Left forelimb (tissue), 1 donor: ENCODE measurements around the gene ZNF341.

ENCODE experiments used
- DNase-seq: peaks from one replicate; pipeline ENCODE4 v3.0.0-alpha.2; 2018; ENCODE audit warnings: low spot score

ZNF341 gene

GRCh38 chr20:33796263-33796906, 64.6 kb downstream of the ZNF341 start:
- DNase-seq = no peak

DNA sequence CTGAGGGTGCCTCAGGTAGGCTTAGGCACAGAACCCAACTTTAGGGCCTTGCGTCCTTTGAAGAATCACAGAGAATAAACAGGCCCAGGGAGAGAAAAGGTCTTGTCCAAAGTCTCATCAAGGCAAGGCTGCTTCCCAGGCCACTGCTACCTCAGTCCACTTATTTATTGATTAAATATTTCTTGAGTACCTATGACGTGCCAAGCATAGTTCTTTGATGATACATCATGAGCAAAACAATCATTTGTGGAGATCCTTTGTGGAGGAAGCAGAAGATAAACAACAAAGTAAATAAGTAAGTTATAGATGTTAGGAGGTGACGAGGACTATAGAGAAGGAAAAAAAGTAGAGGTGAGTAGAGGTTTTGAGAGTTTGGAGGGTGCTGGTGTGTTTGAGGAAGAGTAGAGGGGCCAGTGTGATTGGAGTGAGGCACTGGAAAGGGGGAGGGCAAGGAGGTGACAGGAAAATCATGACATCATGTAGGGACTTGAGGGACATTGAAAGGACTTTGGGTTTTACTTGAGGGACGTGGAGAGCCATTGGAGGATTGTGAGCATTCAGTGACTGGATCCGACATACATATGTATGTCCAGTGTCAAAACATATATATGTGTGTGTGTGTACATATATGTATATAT, 65.2 kb downstream of the ZNF341 start:
- DNase-seq = no peak

DNA sequence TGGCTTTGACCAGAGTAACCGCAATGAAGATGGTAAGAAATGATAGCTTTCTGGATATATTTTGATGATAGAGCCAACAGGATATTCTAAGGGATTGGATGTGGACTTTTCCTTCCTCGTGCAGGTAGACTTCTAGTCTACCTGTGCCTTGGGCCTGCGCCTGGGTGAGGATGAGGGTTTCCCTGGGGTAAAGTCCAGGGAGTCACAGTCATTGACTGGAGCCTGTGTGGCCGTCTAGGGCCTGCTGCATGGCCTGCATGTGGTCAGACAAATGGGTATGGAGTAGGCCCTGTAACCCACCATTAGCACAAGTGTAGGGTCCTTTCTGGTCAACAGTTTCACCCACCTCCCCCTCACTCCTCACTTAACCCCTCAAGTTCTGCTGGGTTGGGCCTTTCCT, 66.6 kb downstream of the ZNF341 start:
- DNase-seq = no peak

DNA sequence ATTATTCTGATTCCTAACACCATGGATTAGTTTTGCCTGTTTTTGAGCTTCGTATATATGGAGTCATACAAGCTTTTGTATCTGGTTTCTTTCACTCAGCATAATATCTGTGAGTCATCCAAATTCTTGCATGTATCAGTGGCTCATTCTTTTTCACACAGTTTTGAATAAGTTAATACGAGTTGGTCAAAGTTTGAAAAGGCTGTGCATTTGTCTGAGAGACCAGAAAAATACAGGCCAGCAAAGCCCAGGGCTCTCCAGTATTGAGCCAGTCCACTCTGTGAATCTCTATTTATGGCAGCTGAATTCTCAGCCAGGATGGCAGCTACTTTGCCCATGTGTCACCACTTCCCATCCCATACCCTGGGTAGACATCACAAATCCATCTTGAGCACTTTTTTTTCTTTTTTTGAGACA, 72.1 kb downstream of the ZNF341 start:
- DNase-seq = no peak

DNA sequence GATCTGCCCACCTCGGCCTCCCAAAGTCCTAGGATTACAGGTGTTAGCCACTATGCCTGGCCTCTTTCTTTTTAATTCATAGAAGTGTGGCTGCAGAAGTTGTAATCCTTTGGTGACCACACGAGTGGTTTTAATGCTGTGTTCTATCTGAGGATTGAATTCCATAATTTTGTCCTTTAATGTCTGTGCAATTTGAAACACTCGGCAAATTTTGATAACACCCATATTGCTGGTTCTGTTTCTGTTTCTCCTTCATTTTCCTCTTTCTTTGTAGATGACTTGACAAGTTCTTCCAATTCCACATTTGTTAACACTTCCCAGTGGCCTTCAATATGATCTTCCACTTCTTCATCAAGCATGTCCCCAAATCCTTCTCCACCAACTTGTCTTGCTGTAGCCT, 76.6 kb downstream of the ZNF341 start:
- no peak for DNase-seq

DNA sequence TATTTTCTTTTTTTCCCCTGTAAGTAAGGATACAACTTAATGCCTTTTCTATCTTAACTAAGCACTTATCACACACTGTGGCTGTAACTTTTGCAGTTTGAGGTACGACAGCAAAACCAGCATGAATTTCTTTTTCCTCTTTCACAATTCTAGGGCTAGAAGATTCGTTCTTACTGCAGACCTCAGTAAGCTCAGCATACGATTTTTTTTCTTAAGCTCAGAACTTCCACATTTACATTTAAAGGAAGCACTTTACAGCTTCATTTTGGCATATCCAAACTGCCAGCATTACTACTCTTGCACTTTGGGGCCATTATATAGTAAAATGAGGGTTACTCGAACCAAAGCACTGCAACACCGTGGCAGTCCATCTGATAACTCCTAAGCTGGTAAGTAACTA, 78.5 kb downstream of the ZNF341 start:
- DNase-seq = no peak

GRCh38 chr20:33810885-33811775, 79.3 kb downstream of the ZNF341 start, which contains the start of gene CHMP4B:
Gene CHMP4B, plus strand, starts transcription at chr20:33811348. Its CDS starts 121 bp downstream, at chr20:33811469.
- DNase-seq = peak; percentile 100

GRCh38 chr20:33811776-33812151, 80.0 kb downstream of the ZNF341 start:
- no peak for DNase-seq

DNA sequence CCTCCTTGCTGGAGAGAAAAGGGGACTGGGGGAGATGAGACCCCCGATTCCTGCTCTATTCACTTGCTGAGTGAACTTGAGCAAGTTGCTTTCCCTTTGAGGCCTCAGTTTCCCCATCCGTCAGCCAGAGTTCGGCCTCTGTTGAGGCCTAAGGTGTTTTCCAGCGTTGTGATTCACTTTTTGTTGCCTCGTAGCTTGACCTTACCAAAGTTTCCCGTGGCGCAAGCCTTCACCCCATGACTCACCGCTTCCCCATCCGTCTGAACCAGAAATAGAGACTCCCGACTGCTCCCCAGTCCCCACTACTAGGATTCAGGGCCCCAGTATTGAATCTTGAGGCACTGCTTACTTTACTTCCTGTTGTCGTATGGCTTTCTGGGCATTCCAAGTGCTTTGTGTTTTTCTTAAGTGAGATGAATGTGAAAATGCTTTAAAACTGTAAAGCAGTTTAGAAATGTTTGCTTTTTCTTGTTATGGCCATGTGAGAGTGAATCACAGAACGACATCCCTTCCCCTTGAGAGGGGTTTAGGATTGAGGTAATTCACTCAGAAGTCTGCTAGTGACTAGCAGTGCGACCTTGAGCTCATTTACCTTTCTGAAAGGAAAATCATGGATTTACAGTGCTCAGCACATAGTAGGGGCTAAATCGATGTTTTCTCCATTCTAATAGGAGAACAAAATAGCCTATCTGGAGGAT, 80.5 kb downstream of the ZNF341 start:
- DNase-seq = no peak

GRCh38 chr20:33812908-33813462, 81.2 kb downstream of the ZNF341 start:
- DNase-seq = no peak

- DNase-seq = no peak
Measured at GRCh38 chr20:33814238-33814712, 82.5 kb downstream of the ZNF341 start.

- DNase-seq = no peak
Measured at GRCh38 chr20:33815671-33816070, 83.9 kb downstream of the ZNF341 start.

GRCh38 chr20:33816191-33816590, 84.4 kb downstream of the ZNF341 start:
- no peak for DNase-seq

- no peak for DNase-seq
Measured at GRCh38 chr20:33817411-33817810, 85.6 kb downstream of the ZNF341 start.

DNA sequence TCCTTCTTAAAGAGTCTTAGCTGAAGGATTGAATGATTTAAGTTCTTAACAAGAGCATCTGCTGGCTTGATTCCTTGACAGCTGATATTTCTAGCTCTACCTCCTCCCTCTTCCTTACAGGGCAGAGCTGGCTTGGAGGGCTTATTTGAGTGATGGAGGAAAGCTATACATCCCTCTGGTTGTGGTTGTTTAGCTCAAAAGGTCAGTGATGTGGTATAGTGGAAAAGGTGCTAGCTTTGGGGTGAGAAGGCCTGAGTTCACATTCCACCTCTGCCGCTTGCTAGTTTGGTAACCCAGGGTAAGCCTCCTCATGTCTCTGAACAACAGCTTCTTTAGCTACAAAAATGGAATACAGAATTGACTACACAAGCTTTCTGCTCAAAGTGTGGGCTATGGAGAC, 87.7 kb downstream of the ZNF341 start:
- no peak for DNase-seq

DNA sequence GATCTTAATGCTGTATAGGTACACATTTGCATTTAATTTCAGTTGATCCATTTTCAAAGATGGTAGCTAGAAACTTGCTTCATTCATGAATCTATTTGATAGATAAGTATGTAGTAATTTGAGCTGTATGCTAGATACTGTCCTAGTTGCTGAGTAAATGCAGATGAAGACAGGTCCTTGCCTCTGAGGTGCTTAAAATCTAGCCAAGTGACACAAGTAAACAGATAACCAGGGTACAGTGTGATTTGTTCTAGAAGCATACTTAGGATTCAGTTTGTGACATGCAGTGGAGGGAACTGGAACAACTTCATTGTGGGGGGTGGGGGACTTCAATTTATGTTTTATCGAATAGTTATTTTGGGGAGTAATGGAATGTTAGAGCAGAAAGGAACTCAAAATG, 88.6 kb downstream of the ZNF341 start:
- DNase-seq = no peak

- no peak for DNase-seq
Measured at GRCh38 chr20:33821270-33821836, 89.6 kb downstream of the ZNF341 start.

DNA sequence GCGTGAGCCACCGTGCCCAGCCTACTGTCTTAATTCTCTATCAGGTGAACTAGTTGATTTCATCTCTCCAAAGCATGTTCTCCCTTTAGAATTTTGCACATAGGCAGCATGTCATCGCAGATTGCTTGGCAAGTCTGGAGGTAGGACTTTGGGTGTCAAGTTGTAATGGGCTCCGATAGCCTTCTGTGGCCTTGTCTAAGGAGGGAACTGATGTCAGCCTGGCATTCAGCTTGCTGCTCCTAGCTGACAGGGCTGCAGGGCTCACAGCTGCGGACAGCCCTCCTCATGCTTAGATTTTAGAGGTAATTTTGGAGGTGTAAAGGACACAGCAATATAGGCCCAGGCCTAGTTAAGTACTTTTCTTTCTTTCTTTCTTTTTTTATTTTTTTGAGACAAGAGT, 90.6 kb downstream of the ZNF341 start:
- no peak for DNase-seq

DNA sequence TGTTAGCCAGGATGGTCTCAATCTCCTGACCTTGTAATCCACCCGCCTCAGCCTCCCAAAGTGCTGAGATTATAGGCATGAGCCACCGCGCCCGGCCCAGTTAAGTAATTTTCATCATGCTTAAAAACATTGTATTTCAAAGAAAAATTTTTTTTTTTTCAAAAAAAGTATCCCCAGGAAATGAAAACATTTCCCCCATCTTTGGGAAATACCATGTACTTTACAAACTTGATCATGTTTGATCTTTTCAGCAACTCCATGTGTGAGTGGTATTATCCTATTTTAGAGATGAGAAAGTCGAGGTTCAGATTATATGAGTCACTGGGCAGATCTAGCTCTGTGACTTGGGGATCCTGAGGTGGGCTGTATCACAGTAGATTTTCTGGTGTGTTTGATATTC, 91.2 kb downstream of the ZNF341 start:
- DNase-seq = no peak

GRCh38 chr20:33824852-33825251, 93.1 kb downstream of the ZNF341 start:
- DNase-seq = no peak
